NCI-H82 (cell line): ENCODE measurements around the gene CREB1.

Experiments used
- DNase-seq: peaks from one replicate; lab custom pipeline; 2025; lab: John Stamatoyannopoulos, UW

The CREB1 gene

GRCh38 chr2:207504513-207505170 is 25.1 kb upstream of the CREB1 start:
- peak; percentile 81 for DNase-seq

GRCh38 chr2:207505171-207505570 is 24.6 kb upstream of the CREB1 start:
- DNase-seq, result peak; percentile 30

- DNase-seq, result no peak
Measured at GRCh38 chr2:207505728-207506127, 24.0 kb upstream of the CREB1 start.

- no peak for DNase-seq
Measured at GRCh38 chr2:207506426-207506825, 23.3 kb upstream of the CREB1 start.

GRCh38 chr2:207510148-207510547 is 19.6 kb upstream of the CREB1 start:
- DNase-seq, result no peak

- peak; percentile 12 for DNase-seq
Measured at GRCh38 chr2:207511851-207512250, 17.9 kb upstream of the CREB1 start.

GRCh38 chr2:207512356-207512755 is 17.4 kb upstream of the CREB1 start:
- no peak for DNase-seq

GRCh38 chr2:207513551-207514257 is 16.1 kb upstream of the CREB1 start:
- DNase-seq, result peak; percentile 54

GRCh38 chr2:207514451-207514850 is 15.3 kb upstream of the CREB1 start:
- DNase-seq, result no peak

- no peak for DNase-seq
Measured at GRCh38 chr2:207515671-207516070, 14.1 kb upstream of the CREB1 start.

- no peak for DNase-seq
Measured at GRCh38 chr2:207516206-207516605, 13.6 kb upstream of the CREB1 start.

GRCh38 chr2:207523005-207523404 is 6.8 kb upstream of the CREB1 start:
- no peak for DNase-seq

- no peak for DNase-seq
Measured at GRCh38 chr2:207525296-207525695, 4.5 kb upstream of the CREB1 start.

GRCh38 chr2:207528980-207529329 is 807 bp upstream of the CREB1 start:
- peak; percentile 60 for DNase-seq

- peak; percentile 65 for DNase-seq
Measured at GRCh38 chr2:207530160-207531031, 634 bp downstream of the CREB1 start.

- DNase-seq, result peak; percentile 27
Measured at GRCh38 chr2:207531032-207531952, 1.5 kb downstream of the CREB1 start.

GRCh38 chr2:207532676-207533075 is 2.9 kb downstream of the CREB1 start:
- no peak for DNase-seq

- DNase-seq, result no peak
Measured at GRCh38 chr2:207533461-207534008, 3.8 kb downstream of the CREB1 start.

- DNase-seq, result no peak
Measured at GRCh38 chr2:207534417-207534816, 4.7 kb downstream of the CREB1 start.

GRCh38 chr2:207539470-207539869 is 9.7 kb downstream of the CREB1 start:
- DNase-seq, result no peak

GRCh38 chr2:207540431-207540830 is 10.7 kb downstream of the CREB1 start:
- peak; percentile 11 for DNase-seq
